Activated effector memory CD4-positive, alpha-beta T cell treated with anti-CD3 and anti-CD28 coated beads, Interleukin-2, amount 50 U/mL, for 16 hours (primary cell): ENCODE measurements around the gene G6PC3.
"Not testable (repeated sequence)": the region's sequence is repeated elsewhere in the genome, so short reads cannot be mapped to it uniquely, and the experiment has no call there.

ENCODE experiments used
- DNase-seq: peaks from one replicate; pipeline ENCODE4 v3.0.0-alpha.2; 2020

The G6PC3 gene

GRCh38 chr17:44084131-44084538, 13.6 kb downstream of the G6PC3 start:
- peak; percentile 73 for DNase-seq

- DNase-seq = no peak
These were observed 14.4 kb downstream of the G6PC3 start for GRCh38 chr17:44084921-44085320.

- DNase-seq = no peak
These were observed 15.4 kb downstream of the G6PC3 start for GRCh38 chr17:44085908-44086307.

- DNase-seq = peak; percentile 89
These were observed 16.1 kb downstream of the G6PC3 start for GRCh38 chr17:44086364-44087311.

GRCh38 chr17:44087319-44087718, 16.8 kb downstream of the G6PC3 start:
- DNase-seq = no peak

- no peak for DNase-seq
These were observed 17.7 kb downstream of the G6PC3 start for GRCh38 chr17:44088254-44088653.

- no peak for DNase-seq
These were observed 20.9 kb downstream of the G6PC3 start for GRCh38 chr17:44091200-44091997.

GRCh38 chr17:44092051-44092450, 21.5 kb downstream of the G6PC3 start:
- no peak for DNase-seq

- DNase-seq = no peak
These were observed 22.8 kb downstream of the G6PC3 start for GRCh38 chr17:44093231-44093900.

- no peak for DNase-seq
These were observed 24.3 kb downstream of the G6PC3 start for GRCh38 chr17:44094701-44095387.

GRCh38 chr17:44095388-44095646, 24.8 kb downstream of the G6PC3 start:
- no peak for DNase-seq

- DNase-seq = no peak
These were observed 25.3 kb downstream of the G6PC3 start for GRCh38 chr17:44095647-44096496.

GRCh38 chr17:44097110-44097958, 26.8 kb downstream of the G6PC3 start:
- DNase-seq = no peak

GRCh38 chr17:44101858-44102257, 31.3 kb downstream of the G6PC3 start:
- DNase-seq = not testable (repeated sequence)

- DNase-seq = no peak
These were observed 32.5 kb downstream of the G6PC3 start for GRCh38 chr17:44102849-44103622.

GRCh38 chr17:44105483-44105882, 34.9 kb downstream of the G6PC3 start:
- no peak for DNase-seq

- DNase-seq = no peak
These were observed 35.4 kb downstream of the G6PC3 start for GRCh38 chr17:44105941-44106340.

GRCh38 chr17:44106801-44107200, 36.3 kb downstream of the G6PC3 start:
- DNase-seq = no peak

- no peak for DNase-seq
These were observed 38.1 kb downstream of the G6PC3 start for GRCh38 chr17:44108440-44109311.
